Activated T-helper 2 cell treated with anti-CD3 and anti-CD28 coated beads, Interferon-gamma antibody, Interleukin-2, Interleukin-4, amounts not matched to agents 10 μg/mL and 5 μg/mL and 100 μg/mL, durations not matched to agents 14 hours and 24 hours and 36 hours (primary cell): Measurements from ENCODE around the gene WASL. TPM values are rescaled to one million over a fixed set of nuclear protein-coding genes. Genes with fewer than 3 reads are reported as not detected.
"Not testable (repeated sequence)": the region's sequence is repeated elsewhere in the genome, so short reads cannot be mapped to it uniquely, and the experiment has no call there.

Source experiments
- DNase-seq: peaks from one replicate; pipeline ENCODE4 v3.0.0; 2021; ENCODE audit warnings: low spot score
- H3K27ac Mint-ChIP-seq: one replicate; pipeline ENCODE4 v1.8.0; 2021; ENCODE audit warnings: mixed read lengths
- H3K27me3 Mint-ChIP-seq: one replicate; pipeline ENCODE4 v1.8.0; 2021; ENCODE audit warnings: low read depth, mixed read lengths
- H3K36me3 Mint-ChIP-seq: one replicate; pipeline ENCODE4 v1.8.0; 2021; ENCODE audit warnings: low read depth, mixed read lengths
- H3K4me1 Mint-ChIP-seq: one replicate; pipeline ENCODE4 v1.8.0; 2021; ENCODE audit warnings: low read depth, mixed read lengths
- H3K4me3 Mint-ChIP-seq: one replicate; pipeline ENCODE4 v1.8.0; 2021; ENCODE audit warnings: low read depth, mild to moderate bottlenecking, moderate library complexity, mixed read lengths
- H3K9me3 Mint-ChIP-seq: one replicate; pipeline ENCODE4 v1.8.0; 2021; ENCODE audit warnings: mixed read lengths
- intact Hi-C: fragments of 100-400 bp; cut with micrococcal nuclease; formaldehyde crosslinking; loops from one replicate; pipeline ENCODE4 v1.15.1; 2023
- total RNA-seq: library from RNA; stranded (reverse); gene quantifications from 2 replicates; pipeline ENCODE4 v1.2.3, GENCODE V29; 2022

WASL gene
- total RNA-seq: 6.0 and 6.6 TPM in 2 replicates

DNA sequence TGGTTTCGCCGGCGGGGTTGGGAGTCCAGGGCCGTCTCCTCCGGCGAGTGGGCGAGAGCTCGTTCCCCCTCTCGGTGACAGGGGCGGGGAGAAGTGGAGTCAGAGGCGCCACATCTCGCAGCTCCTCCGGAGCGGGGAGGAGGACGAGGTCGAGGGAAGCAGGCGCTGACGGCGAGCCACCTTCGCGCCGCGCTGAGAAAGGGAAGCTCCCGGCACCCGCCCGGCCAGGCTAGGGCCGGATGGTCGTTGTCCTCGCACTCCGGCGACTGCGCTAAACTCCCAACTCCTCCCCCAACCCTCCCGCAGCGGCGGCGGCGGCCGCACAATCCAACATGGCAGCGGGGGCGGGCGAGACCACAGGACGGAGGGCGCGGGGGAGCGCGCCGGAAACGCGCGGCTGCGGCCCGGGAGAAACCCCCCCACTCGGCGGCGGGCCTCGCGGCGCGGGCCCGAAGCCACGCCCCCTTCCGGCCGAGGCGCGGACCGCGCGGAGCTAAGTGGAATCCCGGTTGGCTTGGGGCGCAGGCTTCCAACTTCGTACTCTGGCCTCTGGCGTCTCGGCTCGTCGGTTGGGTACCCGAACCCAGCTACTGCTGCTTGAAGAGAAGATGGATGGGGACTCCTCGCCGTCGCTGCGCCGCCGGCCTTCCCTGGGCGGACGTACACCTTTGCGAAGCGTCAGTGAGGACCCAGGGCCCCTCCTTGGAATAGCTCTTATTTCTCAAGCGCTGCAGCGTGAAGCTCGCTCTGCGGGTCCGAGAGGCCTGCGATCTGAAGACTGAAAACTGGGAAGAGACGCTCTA lies at the start of gene WASL:
WASL (minus strand) TSS at position 270 of the 803 bp plus-strand sequence; CDS start at position 1, 269 bp downstream.
- Mint-ChIP-seq H3K4me1 (peaks cover 49% of the 10 kb centered on the region), H3K27me3 (peaks cover 11% of the 10 kb centered on the region), H3K36me3 (peaks cover 22% of the 10 kb centered on the region), H3K9me3 (no peaks in the 10 kb centered on the region), H3K27ac (peak within 1 kb of the TSS; percentile 95), H3K4me3 (peak within 1 kb of the TSS; percentile 97)
- peak; percentile 85 for DNase-seq
- intact Hi-C loops: loop anchor here (1.0 to 10.0 kb wide), 5 partner anchors 21 to 217 kb away; partner anchors contain the start of genes IQUB and NDUFA5

DNA sequence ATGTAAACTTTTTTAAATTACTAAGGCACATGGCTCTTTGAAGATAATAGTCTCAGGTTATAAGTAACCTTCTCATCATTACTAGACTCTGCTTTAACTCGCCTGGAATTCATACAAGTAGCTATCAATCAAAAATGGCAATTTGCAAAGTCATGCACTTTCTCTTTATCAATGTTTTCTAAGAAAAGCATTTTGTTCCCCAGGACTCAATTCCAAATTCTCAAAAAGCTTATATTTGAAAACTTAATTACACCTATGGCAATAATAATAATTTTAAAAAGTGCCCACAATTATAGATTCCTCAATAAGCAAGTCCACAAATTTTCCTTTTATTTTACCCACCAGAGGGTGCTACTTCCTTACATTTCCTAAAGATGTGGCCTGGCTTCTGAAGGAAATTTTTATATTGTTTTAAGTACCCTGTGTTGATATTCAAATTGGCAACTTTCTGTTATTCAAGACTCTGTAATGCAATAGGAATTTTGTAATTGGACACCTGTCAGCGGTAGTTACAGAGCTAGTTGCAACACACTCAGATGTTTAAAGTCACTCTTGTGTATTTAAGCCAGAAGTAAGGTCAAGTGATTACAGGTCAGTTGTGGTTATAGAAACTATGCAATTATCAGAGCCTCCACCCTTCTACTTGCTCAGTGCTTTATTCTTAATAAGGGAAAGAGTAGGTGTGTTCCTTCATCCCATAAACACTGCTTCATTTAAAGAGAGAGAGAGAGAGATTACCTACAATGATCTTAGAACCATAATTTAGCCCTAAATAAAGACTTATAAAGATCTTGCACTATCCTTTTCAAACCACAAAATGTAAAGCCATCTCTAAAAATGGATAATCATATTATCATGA lies 49.1 kb upstream of the WASL start:
- H3K9me3 Mint-ChIP-seq: no peaks in the 10 kb centered on the region
- no peak for DNase-seq
- H3K27me3 Mint-ChIP-seq: no peaks in the 10 kb centered on the region
- H3K36me3 Mint-ChIP-seq: no peaks in the 10 kb centered on the region
- intact Hi-C loops: loop anchor here (1.0 kb wide), 1 partner anchor 67 kb away; no protein-coding TSS in a partner anchor
- no peak overlapping the region for H3K27ac Mint-ChIP-seq
- no peak overlapping the region for H3K4me3 Mint-ChIP-seq
- no peaks in the 10 kb centered on the region for H3K4me1 Mint-ChIP-seq

DNA sequence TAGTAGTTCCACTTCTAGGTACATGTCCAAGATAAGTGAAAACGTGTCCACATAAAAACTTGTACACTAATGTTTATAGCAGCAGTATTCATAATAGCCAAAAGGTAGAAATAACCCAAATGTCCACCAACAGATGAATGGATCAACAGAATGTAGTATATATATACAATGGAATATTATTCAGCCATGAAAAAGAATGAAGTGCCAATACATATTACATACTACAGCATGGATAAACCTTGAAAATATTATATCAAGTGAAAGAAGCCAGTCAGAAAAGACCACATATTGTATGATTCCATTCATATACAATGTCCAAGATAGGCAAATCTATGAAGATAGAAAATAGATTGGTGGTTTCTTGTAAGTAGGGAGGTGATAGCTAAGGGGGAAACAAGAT lies 47.8 kb upstream of the WASL start:
- Mint-ChIP-seq H3K27ac (no peak overlapping the region), H3K27me3 (no peaks in the 10 kb centered on the region), H3K36me3 (no peaks in the 10 kb centered on the region), H3K4me3 (no peak overlapping the region), H3K4me1 (no peaks in the 10 kb centered on the region), H3K9me3 (no peaks in the 10 kb centered on the region)
- intact Hi-C loops: no loop called here
- no peak for DNase-seq

DNA sequence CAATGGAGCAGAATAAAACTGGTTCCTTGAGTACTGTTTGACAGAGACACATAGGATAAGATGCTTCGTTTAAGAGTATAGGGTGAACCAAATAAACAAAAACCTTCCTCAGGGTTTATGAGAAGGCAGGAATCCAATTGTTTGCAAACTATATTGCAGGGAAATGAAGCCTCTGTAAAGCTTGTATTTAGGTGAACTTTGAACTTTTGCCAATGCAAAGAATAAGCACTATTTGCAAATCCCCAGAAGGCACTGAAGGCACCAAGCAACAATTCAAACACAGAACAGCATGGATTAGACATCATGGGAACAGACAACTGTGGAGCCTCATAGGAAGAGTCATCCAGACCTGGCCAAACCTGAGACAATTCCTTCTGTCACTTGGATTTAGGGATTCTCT lies 47.1 kb upstream of the WASL start:
- Mint-ChIP-seq H3K27ac (no peak overlapping the region), H3K4me3 (no peak overlapping the region), H3K27me3 (no peaks in the 10 kb centered on the region), H3K36me3 (no peaks in the 10 kb centered on the region), H3K4me1 (no peaks in the 10 kb centered on the region), H3K9me3 (no peaks in the 10 kb centered on the region)
- no peak for DNase-seq
- intact Hi-C loops: no loop called here

DNA sequence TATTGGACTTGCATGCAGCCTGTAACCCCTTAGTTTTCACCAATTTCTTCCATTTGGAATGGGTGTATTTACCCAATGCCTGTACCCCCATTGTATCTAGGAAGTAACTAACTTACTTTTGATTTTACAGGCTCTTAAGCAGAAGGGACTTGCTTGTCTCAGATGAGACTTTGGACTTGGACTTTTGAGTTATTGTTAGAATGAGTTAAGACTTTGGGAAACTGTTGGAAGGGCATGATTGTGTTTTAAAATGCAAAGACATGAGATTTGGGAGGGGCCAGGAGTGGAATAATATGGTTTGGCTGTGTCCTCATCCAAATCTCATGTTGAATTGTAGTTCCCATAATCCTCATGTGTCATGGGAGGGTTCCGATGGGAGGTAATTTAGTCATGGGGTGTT lies 46.3 kb upstream of the WASL start:
- H3K27me3 Mint-ChIP-seq, H3K36me3 Mint-ChIP-seq, H3K4me3 Mint-ChIP-seq, DNase-seq, intact Hi-C loops, H3K9me3 Mint-ChIP-seq, H3K4me1 Mint-ChIP-seq, H3K27ac Mint-ChIP-seq: not testable (repeated sequence)

DNA sequence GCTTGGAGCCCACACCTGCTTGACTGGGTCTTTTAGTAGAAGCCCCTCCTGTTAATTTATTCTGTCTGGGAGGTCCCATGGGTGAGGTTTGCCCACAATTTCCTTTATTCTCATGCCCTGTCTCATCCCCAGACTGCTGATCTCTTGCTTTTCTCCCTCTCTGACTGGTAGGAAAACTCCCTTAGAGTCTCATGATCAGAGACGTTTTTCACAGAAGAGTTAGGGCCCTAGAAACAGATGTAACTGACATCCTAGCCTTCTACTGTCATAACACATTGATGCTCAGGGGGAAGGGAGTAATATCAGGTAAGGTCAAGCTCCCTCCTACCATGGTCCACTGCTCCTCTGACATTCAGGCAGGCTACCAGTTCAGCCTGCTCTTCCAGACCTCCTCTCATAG lies 43.7 kb upstream of the WASL start:
- Mint-ChIP-seq H3K36me3 (no peaks in the 10 kb centered on the region), H3K27ac (no peak overlapping the region), H3K4me1 (no peaks in the 10 kb centered on the region), H3K4me3 (no peak overlapping the region), H3K27me3 (no peaks in the 10 kb centered on the region), H3K9me3 (no peaks in the 10 kb centered on the region)
- no peak for DNase-seq
- intact Hi-C loops: no loop called here

DNA sequence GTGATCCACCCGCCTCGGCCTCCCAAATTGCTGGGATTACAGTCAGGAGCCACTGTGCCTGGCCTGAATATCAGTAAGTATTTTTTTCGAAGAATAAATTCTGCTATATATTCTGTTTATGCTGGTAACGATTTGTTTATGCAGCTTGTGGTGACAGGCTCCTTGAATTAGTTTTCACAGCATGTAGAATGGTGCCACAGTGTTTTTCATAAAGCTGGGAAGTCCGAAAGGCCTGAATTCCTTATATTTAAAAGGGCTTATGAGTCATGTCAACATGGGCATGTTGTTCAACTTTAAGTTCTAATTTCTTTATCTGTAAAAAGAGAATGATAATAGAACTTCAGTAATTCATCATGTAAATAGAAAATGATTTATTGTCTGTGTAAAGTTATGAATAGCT lies 42.2 kb upstream of the WASL start:
- intact Hi-C loops: no loop called here
- no peaks in the 10 kb centered on the region for H3K9me3 Mint-ChIP-seq
- no peaks in the 10 kb centered on the region for H3K36me3 Mint-ChIP-seq
- no peaks in the 10 kb centered on the region for H3K27me3 Mint-ChIP-seq
- no peak overlapping the region for H3K4me3 Mint-ChIP-seq
- H3K4me1 Mint-ChIP-seq: no peaks in the 10 kb centered on the region
- no peak for DNase-seq
- H3K27ac Mint-ChIP-seq: no peak overlapping the region

DNA sequence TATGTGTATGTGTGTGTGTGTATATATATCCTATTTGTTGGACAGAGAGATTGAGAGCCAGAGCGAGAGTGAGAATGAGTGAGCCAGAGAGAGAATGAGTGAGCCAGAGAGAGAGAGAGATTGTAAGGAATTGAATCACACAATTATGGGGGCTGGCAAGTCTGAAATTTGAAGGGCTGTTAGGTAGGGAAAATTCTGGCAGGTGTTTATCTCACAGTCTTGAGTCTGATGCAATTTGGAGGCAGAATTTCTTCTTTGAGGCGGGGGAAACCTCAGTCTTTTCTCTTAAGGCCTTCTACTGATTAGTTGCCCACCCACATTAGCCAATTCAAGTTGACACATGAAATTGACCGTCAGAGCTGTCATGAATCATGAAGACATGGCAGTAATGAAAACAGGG lies 41.0 kb upstream of the WASL start:
- Mint-ChIP-seq H3K27ac (no peak overlapping the region), H3K9me3 (no peaks in the 10 kb centered on the region), H3K36me3 (no peaks in the 10 kb centered on the region), H3K4me3 (no peak overlapping the region), H3K27me3 (no peaks in the 10 kb centered on the region), H3K4me1 (no peaks in the 10 kb centered on the region)
- DNase-seq: no peak
- intact Hi-C loops: no loop called here

DNA sequence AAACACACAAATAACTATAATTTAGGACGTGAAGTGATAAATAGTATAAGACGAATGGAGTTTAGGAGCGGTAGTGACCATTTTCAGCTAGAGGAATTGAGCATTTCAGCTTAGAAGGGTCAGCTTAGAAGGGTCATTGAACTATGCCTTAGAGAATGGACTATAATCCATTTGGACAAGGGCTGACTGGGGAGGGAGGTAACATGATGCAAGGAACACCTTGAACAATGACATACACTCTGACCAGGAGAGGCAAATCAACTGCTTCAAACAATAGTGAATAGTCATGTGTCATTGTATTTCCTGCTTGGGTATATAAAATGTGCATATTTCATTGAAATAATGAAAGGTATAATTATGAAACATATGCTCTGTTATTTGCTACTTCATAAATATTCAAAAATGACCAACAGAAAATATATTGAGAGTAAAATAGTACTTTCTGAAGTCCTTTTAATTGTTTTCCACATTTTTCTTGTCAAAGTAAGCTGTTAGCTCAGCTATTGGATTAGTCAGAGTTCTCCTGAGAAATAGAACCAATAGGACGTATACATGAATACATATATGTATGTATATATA lies 40.5 kb upstream of the WASL start:
- no peaks in the 10 kb centered on the region for H3K9me3 Mint-ChIP-seq

DNA sequence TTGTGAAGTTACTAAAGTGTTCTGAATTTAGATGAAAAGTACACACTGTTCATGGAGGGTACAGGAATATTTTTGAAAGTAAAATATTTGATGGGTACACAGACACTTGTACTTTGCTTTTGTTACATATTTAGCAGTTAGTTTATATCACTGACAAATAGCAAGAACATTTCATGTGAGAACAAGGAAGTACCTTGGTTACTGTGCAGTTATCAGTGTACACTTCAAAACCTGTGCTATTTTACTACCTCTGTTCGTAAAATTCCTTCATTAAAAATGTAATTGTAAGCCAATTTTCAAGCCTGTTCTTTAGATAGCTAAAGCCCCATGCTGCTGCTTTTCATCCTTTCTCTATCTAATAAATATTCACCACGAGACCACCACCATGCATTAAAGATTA lies 39.8 kb upstream of the WASL start:
- Mint-ChIP-seq H3K27me3 (no peaks in the 10 kb centered on the region), H3K27ac (no peak overlapping the region)

More for the DNA sequence above, 40.5 kb upstream of the WASL start:
- no peak overlapping the region for H3K27ac Mint-ChIP-seq
- no peaks in the 10 kb centered on the region for H3K36me3 Mint-ChIP-seq
- no peaks in the 10 kb centered on the region for H3K27me3 Mint-ChIP-seq
- no peak overlapping the region for H3K4me3 Mint-ChIP-seq
- intact Hi-C loops: no loop called here
- no peaks in the 10 kb centered on the region for H3K4me1 Mint-ChIP-seq
- no peak for DNase-seq

DNA sequence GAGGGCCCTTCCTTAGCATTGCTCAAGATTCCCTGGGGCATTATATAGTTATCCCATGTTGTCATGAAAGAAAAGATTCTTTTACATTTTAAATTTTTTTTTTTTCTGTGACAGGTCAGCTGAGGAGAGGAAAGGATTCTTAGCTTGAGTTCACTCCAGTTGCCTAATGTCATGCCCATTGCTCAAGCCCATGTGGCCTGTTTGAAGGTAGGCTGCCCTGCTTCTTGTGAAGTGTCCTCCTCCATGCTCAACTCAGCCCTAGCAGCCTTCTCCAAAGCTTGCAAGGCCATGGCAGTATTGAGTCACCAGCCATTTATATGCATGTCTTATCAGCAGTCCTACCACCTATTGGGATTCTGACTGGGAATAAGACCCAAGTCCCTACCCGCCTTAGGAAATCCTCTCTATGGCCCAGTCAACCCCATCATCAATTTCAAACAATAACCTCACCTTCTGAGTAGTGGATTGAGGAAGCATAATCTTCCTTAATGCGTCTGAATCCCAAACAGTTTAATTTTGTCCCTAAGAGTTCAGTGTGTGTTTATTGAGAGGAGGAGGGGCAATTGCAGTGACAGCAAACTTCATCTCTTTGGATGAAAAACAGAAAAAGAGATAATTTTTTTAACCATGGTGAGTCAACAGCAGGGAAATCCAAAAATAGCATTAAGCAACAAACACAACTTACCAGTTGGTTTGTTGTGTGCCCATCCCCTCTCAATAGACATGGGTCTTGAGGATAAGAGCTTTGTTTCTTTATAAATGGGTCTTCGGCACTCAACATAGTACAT lies 38.6 kb upstream of the WASL start:
- Mint-ChIP-seq H3K4me3 (no peak overlapping the region), H3K36me3 (no peaks in the 10 kb centered on the region), H3K4me1 (no peaks in the 10 kb centered on the region), H3K9me3 (no peaks in the 10 kb centered on the region), H3K27ac (no peak overlapping the region), H3K27me3 (no peaks in the 10 kb centered on the region)
- DNase-seq: no peak
- intact Hi-C loops: no loop called here

More for the DNA sequence above, 39.8 kb upstream of the WASL start:
- Mint-ChIP-seq H3K9me3 (no peaks in the 10 kb centered on the region), H3K36me3 (no peaks in the 10 kb centered on the region), H3K4me3 (no peak overlapping the region), H3K4me1 (no peaks in the 10 kb centered on the region)
- no peak for DNase-seq
- intact Hi-C loops: no loop called here

DNA sequence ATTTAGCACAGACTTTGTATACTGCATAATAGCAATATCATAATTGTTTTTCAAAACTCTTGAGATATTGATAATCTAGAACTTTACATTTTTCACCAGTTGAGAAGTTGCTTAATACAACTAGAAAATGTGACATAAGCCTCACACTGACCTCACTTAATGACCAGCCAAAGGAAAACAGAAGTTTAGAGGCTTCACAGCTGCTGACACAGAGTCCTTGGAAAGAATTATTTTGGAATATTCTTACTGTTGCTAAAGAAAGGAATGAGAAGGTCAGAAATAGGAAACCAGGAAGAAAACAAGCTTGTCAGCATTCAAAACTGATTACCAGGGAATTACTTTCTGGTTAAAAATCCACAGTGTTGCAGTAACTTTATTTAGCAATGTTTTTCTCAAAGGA lies 35.5 kb upstream of the WASL start:
- intact Hi-C loops: no loop called here
- H3K4me1 Mint-ChIP-seq: no peaks in the 10 kb centered on the region
- H3K4me3 Mint-ChIP-seq: no peak overlapping the region
- no peak for DNase-seq
- no peak overlapping the region for H3K27ac Mint-ChIP-seq
- no peaks in the 10 kb centered on the region for H3K36me3 Mint-ChIP-seq
- H3K9me3 Mint-ChIP-seq: no peaks in the 10 kb centered on the region
- H3K27me3 Mint-ChIP-seq: peaks cover 4% of the 10 kb centered on the region
